Amniotic epithelial cell (primary cell): ENCODE data around the gene ZNF496.
"Not testable (repeated sequence)": the region's sequence is repeated elsewhere in the genome, so short reads cannot be mapped to it uniquely, and the experiment has no call there.

Experiments
- DNase-seq: peaks from one replicate; pipeline ENCODE4 v3.0.0-alpha.2; 2010; ENCODE audit warnings: low read depth

ZNF496 gene

GRCh38 chr1:247291833-247292561 is 39.7 kb downstream of the ZNF496 start:
- DNase-seq = no peak

DNA sequence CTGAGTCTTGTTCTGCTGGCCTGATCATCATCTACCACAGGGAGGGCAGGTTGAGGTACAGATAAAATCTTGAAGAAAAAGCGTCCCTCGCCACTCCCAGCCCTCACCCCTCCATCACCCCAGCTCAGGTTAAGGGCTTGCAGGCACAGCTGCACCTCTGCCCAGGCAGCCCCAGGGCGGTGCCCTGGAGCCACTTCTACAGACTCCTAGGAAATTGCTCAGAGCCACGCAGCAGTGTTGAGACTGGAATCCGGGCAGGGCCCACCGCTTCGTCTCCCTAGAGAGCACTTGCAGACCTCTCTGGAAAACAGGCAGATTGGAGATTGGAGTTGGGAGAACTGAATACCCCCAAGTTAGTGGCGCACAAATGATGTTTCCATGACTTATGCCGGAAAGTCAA is 40.5 kb downstream of the ZNF496 start:
- DNase-seq = no peak

- DNase-seq = no peak
Observed at GRCh38 chr1:247290576-247290975, 41.1 kb downstream of the ZNF496 start.

DNA sequence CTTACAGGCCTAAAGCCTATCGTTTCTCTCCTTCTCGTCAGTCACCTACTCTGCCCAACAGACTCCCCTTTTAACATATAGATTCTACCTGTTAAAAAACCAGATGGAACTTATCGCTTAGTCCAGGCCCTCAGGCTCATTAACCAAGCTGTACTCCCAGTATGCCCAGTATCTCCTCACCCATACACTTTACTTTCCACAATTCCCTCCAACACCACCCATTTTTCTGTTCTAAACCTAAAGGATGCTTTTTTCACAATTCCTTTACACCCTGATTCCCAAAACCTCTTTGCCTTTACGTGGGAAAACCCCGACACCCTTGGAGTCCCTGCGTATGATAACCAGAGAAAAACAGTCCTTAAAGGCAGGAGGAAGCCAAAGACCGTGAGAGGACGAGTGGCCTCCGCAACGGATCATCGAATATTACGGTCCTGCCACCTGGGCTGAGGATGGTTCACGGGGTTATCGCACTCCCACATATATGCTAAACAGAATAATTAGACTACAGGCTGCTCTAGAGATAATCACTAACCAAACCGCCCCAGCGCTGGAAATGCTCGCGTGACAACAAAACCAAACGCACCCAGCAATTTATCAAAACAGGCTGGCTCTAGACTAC is 42.3 kb downstream of the ZNF496 start:
- not testable (repeated sequence) for DNase-seq

GRCh38 chr1:247288341-247288740 is 43.3 kb downstream of the ZNF496 start:
- DNase-seq = no peak

DNA sequence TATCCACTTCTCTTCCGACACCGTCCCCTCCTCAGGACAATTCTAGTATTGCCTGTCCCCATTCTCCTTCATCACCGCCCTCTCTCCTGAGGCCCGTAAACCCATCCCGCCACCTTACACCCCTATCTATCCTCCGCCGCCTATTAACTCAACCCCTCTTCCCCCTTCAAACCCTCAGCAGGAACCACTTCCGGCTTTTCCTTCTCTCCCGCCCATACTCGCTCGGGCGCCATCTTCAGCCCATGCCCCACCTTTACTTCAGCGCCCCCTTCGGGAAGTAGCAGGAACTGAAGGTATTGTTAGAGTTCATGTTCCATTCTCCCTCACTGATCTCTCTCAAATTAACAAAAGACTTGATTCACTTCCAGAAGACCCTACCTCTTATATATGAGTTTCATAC is 44.2 kb downstream of the ZNF496 start:
- DNase-seq = no peak

- no peak for DNase-seq
Observed at GRCh38 chr1:247286134-247286670, 45.5 kb downstream of the ZNF496 start.

DNA sequence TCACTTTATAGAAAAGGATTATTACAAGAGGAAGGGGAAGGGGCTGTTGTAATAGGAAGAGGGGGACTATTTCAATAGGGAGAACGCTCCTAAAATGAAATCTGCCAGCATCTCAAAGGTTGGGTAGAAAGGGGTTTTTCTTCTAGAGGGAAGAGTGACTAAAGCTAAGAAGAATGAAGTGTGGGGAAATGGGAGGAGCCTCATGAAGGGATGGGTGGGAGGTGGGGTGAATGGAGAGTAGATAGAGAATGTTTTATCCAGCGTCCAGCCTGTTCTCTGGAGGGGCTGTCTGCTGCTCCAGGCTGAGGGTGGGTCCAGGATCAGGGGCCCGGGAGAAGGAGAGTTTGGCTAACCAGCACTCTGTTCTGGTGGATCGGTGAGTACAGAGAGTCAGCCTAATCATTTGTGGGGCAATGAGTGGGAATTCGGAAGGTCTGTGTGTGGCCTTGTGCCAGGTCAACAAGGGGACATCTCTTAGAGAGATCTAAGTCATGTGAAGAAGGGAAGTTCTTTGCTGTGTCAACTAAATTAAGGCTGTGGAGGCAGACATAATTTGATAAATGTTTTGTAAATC is 50.6 kb downstream of the ZNF496 start:
- DNase-seq = peak; percentile 7

- DNase-seq = no peak
Observed at GRCh38 chr1:247277191-247277590, 54.5 kb downstream of the ZNF496 start.

DNA sequence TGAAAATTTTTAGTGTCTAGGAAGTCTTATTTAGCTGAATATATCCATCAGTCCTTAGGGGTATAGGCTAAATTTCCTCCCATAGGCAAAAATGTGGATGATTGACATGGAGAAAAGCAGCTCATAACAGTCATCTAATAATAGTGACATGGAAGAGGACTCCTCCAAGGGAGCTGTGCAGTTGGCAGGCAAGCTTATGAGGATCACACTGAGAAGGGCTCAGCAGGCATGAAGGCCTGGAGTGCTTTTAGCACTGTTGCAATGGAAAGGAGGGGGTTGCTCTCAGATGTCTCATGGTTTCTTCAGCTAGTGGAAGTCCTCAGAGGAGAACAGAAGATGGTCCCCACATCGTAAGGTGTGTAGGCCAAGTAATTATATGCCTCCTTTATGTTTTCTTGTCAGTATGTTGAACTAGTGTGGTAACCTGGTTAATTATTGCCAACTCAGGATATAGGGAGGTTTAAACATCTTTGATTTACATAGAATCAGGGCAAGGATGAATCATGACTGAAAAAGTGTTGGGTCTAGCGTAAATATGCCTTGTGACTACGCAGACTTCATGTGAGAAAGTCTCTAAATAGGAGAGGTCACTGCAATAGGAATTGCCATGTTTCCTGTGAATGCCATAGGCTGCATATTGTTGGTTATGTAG is 56.9 kb downstream of the ZNF496 start:
- DNase-seq = no peak

GRCh38 chr1:247273013-247273412 is 58.7 kb downstream of the ZNF496 start:
- DNase-seq = no peak

GRCh38 chr1:247270003-247270402 is 61.7 kb downstream of the ZNF496 start:
- no peak for DNase-seq

DNA sequence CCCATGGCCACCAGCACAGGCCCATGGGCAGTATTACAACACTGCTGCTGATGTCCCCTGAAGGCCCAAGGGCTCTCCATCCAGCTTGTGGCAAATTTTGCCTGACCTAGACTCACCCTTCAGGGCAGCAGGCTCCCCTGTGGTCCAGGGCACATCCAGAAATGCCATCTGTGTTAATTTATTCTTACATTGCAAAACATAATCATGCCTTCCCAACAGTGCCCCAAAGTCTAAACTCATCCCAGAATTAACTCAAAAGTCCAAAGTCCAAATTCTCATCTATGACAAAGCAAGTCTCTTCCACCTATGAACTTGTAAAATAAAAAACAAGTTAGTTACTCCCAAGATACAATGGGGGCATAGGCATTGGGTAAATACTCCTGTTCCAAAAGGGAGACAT is 62.5 kb downstream of the ZNF496 start:
- no peak for DNase-seq

DNA sequence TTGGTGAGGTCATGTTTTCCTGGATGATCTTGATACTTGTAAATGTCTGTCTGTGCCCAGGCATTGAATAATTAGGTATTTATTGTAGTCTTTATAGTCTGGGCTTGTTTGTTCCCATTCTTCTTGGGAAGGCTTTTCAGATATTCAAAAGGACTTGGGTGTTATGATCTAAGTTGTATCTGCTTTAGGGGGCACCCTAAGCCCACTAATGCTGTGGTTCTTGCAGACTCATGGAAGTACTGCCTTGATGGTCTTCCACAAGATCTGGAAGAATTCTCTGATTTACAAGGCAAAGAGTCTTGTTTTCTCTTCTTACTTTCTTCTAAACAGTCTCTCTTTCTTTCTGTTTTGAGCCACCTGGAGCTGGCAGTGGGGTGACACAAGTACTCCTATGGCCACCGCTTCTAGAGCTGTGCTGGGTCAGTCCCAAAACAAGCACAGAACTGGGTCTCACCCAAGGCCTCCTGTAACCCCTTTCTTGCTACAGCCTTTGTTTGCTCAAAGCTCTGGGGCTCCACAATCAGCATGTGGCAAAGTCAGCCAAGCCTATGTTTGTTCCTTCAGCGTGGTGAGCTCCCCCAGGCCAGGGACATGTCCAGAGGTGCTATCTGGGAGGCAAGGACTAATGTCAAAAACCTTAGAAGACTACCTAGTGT is 63.1 kb downstream of the ZNF496 start:
- peak; percentile 44 for DNase-seq

- DNase-seq = peak; percentile 57
Observed at GRCh38 chr1:247266053-247266452, 65.6 kb downstream of the ZNF496 start.

- DNase-seq = not testable (repeated sequence)
Observed at GRCh38 chr1:247255772-247256171, 75.9 kb downstream of the ZNF496 start, which contains the start of gene VN1R5. Gene VN1R5 (plus strand): TSS chr1:247256072.

- DNase-seq = no peak
Observed at GRCh38 chr1:247247568-247247967, 84.1 kb downstream of the ZNF496 start.
